ENCODE data around the gene CAB39L. TPM values are rescaled to one million over a fixed set of nuclear protein-coding genes. Genes with fewer than 3 reads are reported as not detected.

The CAB39L gene
- total and polyA plus RNA-seq, 2 of the 13 experiments (the other 11 are each of a cell fraction or from before 2014, with no cell fraction given): 3.1 to 6.1 TPM

DNA sequence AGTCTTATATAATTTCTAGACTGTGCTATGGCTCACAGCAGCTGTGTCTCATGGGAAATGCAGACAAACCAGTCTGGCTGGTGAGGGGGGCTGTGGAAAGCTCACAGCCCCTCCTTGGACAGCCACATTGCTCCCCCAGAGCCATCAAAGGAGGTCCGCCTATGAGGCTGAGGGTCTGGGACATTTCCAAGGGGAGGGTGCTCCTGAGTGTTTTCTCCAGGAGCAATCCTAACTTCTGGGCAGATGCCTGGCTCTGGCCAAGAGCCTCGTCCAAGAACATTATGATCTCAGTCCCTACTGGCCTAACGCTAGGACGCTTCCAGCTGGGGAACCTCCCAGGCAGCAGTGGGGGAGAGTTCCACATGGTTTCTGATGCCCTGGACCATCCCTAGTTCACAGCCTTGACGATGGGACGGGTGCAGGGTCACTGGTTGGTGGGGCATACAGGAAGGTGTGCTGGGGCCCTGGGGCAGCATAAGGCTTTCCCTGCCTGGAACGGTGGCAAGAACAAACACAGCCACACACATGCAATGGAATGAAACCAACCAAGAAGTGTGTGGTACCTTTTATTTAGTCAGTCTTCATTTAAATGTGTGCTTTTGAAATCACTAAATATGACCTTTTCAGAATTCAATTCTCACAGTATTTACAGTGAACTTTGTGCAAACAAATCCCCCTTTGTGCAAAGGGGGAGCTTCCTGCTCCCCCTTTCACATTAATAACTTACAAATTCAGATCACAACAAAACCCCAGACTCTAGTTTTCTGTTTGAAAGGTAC is 135.6 kb downstream of the CAB39L start (continued):
- TF ChIP-seq DPF2 (CRISPR knock-in tag; IDR thresholded peaks at IDR 0.05; ENCODE audit: borderline replicate concordance, low read depth): 0 out of 2 replicates have a peak, but pooled peaks have one; percentile 35
- no peak for TF ChIP-seq SIN3A (IDR thresholded peaks at IDR 0.05; ENCODE audit: borderline replicate concordance, low read depth, low read length)
- TF ChIP-seq ZFYVE20 (CRISPR knock-in tag; IDR thresholded peaks at IDR 0.05; ENCODE audit: borderline replicate concordance, low read depth): no peak
- TF ChIP-seq ZNF34 (CRISPR knock-in tag; IDR thresholded peaks at IDR 0.05; ENCODE audit: borderline replicate concordance): no peak
- no peak for TF ChIP-seq ZNF431 (CRISPR knock-in tag; IDR thresholded peaks at IDR 0.05; ENCODE audit: borderline replicate concordance, low read depth)
- peak; percentile 34; the same call in 1 of the 2 replicates for TF ChIP-seq NCOA2 (CRISPR knock-in tag; IDR thresholded peaks at IDR 0.05)
- no peak for TF ChIP-seq ZNF331 (CRISPR knock-in tag; IDR thresholded peaks at IDR 0.05)
- no peak for TF ChIP-seq ZNF816 (CRISPR knock-in tag; IDR thresholded peaks at IDR 0.05; ENCODE audit: borderline replicate concordance)
- TF ChIP-seq ARNT2 (CRISPR knock-in tag; IDR thresholded peaks at IDR 0.05; ENCODE audit: low read depth): no peak
- TF ChIP-seq, protein P1, sequence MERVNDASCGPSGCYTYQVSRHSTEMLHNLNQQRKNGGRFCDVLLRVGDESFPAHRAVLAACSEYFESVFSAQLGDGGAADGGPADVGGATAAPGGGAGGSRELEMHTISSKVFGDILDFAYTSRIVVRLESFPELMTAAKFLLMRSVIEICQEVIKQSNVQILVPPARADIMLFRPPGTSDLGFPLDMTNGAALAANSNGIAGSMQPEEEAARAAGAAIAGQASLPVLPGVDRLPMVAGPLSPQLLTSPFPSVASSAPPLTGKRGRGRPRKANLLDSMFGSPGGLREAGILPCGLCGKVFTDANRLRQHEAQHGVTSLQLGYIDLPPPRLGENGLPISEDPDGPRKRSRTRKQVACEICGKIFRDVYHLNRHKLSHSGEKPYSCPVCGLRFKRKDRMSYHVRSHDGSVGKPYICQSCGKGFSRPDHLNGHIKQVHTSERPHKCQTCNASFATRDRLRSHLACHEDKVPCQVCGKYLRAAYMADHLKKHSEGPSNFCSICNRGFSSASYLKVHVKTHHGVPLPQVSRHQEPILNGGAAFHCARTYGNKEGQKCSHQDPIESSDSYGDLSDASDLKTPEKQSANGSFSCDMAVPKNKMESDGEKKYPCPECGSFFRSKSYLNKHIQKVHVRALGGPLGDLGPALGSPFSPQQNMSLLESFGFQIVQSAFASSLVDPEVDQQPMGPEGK (CRISPR knock-in tag; IDR thresholded peaks at IDR 0.05): peak; percentile 25; the same call in 1 of the 2 replicates
- TF ChIP-seq, protein P2, sequence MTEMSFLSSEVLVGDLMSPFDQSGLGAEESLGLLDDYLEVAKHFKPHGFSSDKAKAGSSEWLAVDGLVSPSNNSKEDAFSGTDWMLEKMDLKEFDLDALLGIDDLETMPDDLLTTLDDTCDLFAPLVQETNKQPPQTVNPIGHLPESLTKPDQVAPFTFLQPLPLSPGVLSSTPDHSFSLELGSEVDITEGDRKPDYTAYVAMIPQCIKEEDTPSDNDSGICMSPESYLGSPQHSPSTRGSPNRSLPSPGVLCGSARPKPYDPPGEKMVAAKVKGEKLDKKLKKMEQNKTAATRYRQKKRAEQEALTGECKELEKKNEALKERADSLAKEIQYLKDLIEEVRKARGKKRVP (CRISPR knock-in tag; IDR thresholded peaks at IDR 0.05): peak in 1 of 2 experiments; percentile 50; a peak in 2 of 4 replicates
- no peak for TF ChIP-seq ZC3H4 (CRISPR knock-in tag; IDR thresholded peaks at IDR 0.05; ENCODE audit: borderline replicate concordance)
- TF ChIP-seq PAX8 (CRISPR knock-in tag; IDR thresholded peaks at IDR 0.05; ENCODE audit: borderline replicate concordance): no peak
- TF ChIP-seq, protein P3, sequence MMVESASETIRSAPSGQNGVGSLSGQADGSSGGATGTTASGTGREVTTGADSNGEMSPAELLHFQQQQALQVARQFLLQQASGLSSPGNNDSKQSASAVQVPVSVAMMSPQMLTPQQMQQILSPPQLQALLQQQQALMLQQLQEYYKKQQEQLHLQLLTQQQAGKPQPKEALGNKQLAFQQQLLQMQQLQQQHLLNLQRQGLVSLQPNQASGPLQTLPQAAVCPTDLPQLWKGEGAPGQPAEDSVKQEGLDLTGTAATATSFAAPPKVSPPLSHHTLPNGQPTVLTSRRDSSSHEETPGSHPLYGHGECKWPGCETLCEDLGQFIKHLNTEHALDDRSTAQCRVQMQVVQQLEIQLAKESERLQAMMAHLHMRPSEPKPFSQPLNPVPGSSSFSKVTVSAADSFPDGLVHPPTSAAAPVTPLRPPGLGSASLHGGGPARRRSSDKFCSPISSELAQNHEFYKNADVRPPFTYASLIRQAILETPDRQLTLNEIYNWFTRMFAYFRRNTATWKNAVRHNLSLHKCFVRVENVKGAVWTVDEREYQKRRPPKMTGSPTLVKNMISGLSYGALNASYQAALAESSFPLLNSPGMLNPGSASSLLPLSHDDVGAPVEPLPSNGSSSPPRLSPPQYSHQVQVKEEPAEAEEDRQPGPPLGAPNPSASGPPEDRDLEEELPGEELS (CRISPR knock-in tag; IDR thresholded peaks at IDR 0.05): 0 out of 2 replicates have a peak, but pooled peaks have one; percentile 19
- 0 out of 2 replicates have a peak, but pooled peaks have one; percentile 42 for TF ChIP-seq NR2F6 (IDR thresholded peaks at IDR 0.05)
- TF ChIP-seq NR2F6 (CRISPR knock-in tag; IDR thresholded peaks at IDR 0.05): peak; percentile 60
- TF ChIP-seq ZBTB38 (CRISPR knock-in tag; IDR thresholded peaks at IDR 0.05): peak; percentile 28; the same call in 1 of the 2 replicates
- TF ChIP-seq GATA4 (IDR thresholded peaks at IDR 0.05; ENCODE audit: borderline replicate concordance, low read depth): no peak
- TF ChIP-seq TEAD3 (CRISPR knock-in tag; optimal IDR thresholded peaks at IDR 0.05; ENCODE audit: borderline replicate concordance): peak; percentile 13
- no peak for TF ChIP-seq ZNF350 (CRISPR knock-in tag; IDR thresholded peaks at IDR 0.05; ENCODE audit: borderline replicate concordance, low read depth)
- peak; percentile 37; the same call in 1 of the 2 replicates for TF ChIP-seq GATAD2A (CRISPR knock-in tag; IDR thresholded peaks at IDR 0.05)

Data from HepG2 (cell line).